Stimulated activated CD4-positive, alpha-beta T cell treated with anti-CD3 and anti-CD28 coated beads, Interleukin-15, amount 100 ng/mL, for 24 hours (primary cell): ENCODE measurements around the gene C16orf96.
A peak's percentile ranks its signal among the peaks of the same experiment; 100 is the strongest.

Source experiments
- DNase-seq: peaks from one replicate; pipeline ENCODE4 v3.0.0-alpha.2; 2020

Gene C16orf96

DNA sequence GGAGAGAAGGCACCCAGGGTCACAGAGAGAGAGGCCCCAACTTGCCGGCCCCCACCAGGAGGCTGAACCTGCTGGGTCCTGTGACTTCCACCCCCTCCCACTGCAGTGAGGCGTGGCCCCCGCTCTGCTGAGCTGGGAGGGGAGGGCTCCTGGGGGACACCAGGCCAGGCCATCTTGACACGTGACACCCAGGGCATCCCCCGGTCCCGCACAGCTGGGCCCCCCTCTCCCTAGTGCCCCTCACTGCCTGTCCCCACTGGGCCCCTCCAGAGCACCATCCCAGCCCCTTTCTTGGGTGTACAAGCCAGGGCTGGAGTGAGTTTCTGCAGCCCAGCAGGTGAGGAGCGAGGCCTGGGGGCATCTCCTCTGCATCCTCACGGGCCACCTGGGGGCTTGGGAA, 46.2 kb downstream of the C16orf96 start:
- DNase-seq: no peak

DNA sequence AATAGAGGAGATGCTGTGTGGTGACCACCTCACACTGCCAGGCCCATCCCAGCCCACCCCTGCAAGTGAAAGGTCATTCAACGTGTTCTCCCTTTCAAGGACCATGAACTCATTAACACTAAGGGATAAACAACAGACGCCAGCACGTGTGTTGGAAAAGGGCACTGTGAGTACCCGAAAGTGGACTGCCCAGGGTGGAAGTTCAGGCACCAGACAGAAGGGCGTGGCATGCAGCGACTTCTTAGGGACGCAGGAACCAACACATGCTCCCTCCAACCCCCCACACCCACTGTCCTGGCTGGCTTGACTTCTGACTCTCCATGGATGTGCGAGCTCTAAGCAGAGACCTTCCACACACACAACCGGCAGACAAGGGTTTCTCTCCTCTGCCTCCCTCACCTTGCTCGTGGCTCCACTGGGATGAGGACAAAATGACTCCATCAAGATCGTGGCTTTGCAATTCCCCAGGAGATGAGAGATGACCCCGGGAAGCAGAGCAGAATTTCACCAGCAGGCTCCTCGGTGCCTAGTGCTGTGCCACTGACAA, 47.6 kb downstream of the C16orf96 start:
- DNase-seq: no peak

DNA sequence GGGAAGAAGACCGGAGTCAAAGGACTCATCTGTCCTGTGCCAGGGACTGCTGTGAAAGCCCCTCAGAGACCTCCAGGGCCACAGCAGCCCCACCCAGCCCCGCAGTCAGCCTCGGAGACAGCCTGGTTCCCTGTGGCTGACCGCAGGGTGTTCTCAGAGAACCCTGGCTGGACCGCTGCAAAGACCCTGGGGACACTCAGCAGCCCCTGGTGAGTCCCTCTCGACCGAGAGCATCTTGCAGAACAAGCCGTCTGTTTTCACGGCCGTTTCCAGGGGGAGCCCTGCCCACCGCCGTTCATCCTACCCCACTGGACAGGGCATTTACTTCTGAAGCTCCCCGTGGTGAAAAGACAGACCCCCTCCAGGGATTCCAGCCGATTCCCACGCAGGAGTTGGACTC, 48.3 kb downstream of the C16orf96 start:
- DNase-seq: no peak

DNA sequence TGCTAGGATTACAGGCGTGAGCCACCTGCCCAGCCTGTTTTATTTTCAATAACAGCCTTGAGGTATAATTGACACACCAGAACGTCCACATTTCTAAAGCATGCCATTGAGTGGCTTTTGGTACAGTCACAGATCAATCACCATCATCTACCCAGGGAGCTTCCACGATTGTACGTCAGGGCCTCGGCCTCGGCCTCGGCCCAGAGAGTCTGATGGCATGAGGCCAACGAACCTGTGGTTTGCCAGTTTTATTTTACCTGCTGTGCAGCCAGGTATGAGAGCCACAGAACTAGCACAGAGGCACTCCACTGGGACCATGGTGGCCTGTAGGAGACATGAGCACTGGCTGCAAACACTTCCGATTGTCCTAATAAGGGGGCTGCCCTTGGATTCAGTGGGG, 50.2 kb downstream of the C16orf96 start:
- DNase-seq: no peak

DNA sequence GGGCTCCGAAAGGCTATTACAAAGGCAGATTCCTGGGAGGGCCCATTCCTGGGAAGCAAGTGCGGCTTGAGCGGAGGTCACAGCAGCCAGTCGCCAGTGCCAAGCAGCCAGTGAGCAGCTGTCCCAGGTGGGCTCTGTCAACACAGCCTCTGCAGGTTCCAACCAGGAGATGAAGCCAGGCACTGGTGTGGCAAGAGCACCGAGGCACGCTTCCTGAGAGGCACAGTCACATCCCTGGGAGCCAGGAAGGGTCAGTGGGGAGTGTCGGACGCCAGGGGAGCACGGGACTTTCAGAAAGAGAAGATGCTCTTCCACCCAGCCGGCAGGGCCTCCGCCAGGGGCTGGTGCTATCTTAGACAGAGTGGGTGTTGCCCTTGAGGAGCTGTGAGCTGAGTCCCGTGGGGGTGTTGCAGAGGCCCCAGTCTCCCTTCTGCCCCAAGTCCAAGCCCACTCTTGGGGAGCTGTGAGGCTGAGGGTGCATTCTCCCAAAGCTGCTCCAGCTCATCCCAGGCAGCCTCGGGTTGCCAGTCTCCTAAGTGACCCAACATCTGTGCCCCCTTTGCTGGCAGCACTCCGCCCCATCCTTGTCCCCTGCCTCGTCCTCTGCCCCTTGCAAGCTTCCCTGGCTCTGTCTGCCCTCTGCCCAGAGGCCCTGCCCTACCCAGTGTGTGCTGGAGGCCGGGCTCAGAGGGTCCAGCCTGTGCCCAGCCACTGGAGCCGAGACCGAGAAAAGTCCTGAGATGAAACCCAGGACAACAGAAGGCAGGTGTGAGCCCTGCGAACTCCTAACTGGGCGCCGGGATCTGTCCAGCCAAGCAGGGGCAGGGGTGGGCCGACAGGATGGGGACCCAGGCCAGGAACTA, 51.9 kb downstream of the C16orf96 start:
- no peak for DNase-seq

DNA sequence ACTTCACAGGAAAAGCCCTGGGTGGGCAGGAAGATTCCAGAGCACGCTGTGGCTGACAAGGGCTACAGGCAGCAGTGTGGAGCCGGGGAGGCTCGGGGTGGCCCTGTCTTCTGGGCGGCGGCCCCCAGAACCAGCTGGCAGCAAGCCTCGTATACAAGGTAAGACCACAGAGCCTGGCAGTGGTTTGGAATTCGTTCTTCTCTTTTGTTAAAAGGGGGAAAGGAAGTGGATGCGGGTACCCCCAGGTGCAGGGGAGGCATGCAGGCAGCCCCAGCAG, 52.5 kb downstream of the C16orf96 start:
- no peak for DNase-seq

DNA sequence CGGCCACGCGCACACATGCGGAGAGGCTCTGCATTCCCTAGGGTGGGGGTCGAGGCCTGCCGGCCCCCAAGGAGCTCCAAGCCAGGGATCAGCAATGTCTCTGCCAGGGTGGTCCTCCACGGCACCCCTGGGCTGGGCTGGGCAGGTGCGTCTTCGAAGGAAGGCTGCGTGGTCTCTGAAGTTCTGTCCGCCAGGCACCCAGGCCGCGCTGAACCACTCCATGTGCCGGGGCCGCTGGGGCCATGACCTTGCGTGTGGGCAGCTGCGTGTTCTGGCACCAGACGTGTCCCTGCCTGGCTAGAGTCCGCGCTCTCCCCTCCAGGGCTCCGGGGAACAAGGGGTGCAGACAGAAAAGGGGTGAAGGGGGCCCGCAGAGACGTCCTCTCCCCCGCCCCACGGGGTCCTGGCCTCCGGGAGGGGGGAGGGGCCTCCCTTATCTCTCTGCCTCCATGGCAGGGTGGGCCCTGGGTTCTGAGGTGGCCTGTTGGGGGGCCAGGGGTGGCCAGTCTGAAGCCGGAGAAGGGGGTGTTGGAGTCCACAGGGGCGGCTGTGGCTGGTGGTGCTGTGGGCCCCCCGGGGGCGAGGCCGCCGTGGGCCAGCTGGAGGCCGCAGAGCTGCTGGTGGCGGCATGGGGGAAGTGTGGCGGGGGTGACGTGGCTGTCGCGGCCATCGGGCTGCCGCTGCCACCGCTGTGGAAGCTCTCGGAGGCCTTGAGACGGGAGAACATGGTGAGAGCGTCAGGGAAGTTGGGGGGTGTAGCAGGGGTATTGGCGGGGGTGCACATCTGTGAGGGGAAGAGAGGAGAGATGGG, 53.3 kb downstream of the C16orf96 start:
- DNase-seq: no peak

DNA sequence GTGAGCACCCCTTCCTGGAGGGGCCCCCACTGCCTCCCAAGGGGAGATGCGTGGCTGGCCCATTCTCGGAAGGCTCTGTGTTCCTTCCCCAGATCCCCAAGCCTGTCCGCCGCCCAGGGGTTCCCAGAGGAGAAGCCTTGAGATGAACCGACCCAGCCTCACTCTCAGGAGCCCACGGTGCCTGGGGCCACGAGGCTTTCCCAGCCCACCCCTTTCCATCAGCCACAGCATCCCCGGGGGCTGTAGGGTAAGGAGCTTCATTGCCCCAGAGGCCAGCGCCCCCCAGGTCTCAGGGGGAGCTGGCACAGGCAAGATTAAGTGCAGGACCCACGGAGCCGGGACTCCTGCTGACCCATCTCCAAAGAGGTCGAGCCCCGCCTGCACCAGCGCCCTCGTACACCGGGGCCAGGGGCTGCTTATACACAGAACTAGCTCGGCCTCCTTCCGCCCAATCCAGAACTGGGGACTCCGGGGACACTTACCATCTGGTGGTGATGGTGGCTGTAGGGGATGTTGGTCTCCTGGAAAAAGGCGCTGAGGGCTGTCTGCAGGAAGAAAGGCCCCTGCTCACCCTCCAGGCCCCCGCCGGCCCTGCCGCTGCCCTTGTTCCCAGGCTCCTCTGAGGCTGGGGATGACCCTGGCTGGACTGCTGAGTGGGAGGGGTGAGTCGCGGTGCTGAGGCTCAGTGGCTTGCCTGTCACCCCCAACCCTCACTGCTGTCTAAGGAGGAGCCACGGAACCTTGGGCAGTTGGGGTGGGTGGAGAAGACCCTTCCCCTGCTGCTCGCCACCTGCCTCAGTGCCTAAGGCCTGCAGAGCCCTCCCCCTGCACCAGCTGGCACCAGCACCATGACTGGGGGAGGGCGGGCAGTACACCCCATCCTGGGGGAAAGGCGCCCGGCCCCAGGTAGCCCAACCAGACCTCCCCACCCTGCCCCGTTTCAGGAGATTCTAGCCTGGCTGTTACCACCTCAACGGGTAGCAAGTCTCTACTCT, 54.2 kb downstream of the C16orf96 start:
- no peak for DNase-seq

DNA sequence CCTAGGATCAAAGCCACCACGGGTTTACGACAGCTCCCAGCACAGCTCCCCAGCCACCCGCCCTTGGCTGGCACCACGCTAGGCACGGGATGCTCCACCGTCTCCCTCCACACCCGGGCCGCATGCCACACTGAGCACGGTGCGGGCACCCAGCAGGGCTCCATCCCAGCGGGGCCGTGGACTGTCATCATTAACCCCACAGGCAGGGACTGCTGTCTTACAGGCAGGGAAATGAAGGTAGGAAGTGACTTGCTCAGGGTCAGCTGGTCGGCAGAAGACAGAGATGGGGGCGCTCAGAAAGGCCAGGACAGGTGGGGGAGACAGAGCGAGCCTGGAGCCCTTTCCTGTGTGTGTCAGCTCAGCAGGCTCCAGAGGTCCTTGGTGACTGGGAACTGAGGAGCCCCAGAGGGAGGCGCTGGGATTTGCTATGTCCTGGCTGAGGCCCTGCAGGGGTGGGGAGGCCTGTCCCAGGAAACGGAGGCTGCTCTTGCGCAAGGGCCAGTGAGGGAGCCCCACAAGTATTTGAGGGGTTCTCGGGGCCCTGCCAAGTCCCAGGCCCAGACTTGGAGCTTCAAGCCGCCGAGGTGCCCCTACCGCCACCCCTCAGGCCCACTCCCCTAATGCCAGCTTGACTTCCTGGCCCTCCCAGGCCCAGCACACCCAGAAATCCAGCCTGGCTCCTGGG, 55.3 kb downstream of the C16orf96 start:
- DNase-seq: no peak

DNA sequence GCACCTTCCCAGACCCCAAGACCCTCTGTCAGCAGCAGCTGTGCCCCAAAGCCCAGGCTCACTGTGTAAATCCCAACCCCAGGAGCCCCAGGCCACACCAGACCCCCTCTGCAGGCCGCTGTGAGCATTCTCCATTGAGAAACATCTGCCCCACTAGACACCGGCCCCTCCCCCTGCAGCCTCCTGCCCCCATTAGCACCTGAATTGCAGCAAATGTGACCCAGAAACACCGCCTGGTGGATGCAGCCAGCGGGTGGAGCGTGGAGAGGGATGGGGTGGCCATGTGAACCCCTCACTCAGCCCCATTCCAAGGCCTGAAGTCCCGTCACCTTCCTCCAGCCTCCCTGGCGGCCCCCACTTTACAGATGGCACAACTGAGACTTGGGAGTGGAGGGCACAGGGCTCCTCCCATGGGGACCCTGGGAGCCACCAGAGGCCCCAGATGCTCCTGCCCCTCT, 56.4 kb downstream of the C16orf96 start:
- no peak for DNase-seq

DNA sequence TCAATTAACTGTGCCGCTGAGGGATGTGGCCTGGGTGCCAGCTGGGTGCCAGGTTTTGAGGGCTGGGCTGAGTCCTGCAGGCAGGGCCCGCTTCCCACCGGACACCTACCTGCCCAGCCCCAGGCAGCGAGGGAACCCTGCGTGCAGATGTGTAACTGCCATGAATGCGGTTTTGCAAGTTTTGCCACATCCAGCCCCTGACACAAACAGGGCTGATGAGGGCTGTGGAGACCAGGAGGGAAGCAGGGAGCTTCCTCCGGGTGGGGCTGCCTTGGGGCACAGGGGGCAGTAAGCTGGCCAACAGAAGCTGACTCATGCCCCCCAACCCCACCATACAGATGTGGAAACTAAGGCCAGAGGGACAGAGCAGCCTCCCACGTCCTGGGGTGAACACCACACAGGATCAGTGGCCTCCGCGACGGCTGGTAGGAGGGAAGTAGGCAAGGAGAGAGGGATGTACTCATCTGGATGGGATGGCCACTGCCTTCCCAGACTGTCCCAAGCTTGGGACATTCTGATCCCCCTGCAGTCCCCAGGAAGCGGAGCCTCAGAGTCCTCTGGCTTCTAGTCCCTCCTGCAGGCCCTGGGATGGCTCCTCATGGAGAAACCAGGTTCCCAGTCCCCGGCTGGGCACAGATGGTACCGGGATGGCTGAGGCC, 57.0 kb downstream of the C16orf96 start:
- no peak for DNase-seq

DNA sequence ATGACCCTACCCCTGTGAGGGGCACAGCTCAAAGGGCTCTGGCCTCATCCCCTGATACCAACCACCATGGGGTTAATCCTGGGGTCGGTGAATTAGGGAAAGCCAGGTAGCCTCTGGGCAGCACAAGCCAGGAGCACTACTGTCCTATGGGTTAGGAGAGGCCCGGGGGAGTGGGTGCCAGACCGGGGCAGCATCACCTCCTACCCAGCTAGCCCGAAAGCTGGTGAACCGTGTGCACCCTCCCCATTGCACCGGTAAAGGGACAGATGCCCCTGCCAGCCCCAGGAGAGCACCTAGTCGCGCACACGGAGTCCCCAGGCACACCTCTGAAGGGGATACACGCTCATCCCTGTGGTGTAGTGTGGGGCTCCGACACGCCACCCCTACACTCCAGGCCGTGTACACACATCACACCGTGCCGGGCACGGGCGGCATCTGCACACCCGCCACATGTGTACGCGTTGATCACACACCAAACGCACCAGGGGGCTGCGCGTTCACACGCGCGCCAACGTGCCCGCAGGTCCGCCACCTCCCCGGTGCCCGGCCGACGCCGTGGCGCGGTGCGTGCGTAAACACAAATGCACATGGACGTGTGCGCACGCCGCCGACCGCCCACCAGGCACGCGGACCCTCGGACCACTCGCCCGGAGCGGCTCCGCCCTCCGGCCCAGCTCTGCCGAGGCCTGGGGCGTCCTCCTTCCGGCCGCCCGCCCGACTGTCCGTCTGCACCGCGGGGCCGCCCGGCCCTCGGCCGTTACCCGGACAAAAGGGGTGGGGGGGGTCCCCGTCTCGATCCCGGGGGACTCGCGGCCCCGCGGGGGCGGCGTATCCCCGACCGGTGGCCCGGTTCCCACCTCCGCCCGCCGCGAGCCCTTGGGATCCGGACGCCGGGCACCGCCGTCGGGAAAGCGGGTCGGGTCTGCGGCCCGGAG, 57.8 kb downstream of the C16orf96 start:
- DNase-seq: peak; percentile 60

DNA sequence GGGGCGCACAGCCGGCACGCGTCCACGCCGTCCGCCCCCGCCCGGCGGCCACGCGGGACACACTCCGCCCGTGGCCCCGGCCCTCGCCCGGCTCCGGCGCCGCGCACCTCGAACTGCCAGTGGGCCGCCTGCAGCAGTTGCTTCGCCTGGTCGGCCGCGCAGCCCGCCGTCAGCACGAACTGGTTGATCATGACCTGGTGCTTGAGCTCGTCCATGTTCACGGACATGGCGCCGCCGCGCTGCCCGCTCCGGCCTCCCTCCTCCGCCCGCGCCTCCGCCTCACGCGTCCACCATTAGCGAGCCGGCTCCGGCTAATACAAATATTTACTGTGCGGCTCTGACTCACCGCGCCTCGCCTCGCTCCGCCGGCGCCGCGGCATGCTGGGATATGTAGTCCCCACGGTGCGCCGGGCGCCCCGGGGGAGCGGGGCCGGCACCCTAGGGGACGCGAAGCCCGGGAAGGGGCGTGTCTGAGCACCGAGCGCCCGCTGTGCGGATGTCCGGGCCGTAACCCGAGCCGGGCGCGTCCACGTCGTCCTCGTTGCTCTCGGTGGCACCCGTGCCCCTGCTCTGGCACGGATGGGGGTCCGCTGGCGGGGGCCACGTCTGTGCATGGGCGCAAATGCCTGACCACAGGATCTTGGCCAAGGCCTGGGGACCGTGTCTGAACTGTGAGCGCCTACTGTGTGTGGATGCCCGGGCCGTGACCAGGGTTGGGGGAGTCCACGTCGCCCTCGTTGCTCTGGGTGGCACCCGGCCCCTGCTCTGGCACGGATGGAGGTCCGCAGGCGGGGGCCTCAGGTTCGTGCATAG, 58.6 kb downstream of the C16orf96 start, which contains the start of gene UBALD1:
Gene UBALD1 (minus strand): TSS at position 318 of the 813 bp plus-strand sequence. CDS start 91 bp downstream, at position 227.
- DNase-seq: peak; percentile 89

DNA sequence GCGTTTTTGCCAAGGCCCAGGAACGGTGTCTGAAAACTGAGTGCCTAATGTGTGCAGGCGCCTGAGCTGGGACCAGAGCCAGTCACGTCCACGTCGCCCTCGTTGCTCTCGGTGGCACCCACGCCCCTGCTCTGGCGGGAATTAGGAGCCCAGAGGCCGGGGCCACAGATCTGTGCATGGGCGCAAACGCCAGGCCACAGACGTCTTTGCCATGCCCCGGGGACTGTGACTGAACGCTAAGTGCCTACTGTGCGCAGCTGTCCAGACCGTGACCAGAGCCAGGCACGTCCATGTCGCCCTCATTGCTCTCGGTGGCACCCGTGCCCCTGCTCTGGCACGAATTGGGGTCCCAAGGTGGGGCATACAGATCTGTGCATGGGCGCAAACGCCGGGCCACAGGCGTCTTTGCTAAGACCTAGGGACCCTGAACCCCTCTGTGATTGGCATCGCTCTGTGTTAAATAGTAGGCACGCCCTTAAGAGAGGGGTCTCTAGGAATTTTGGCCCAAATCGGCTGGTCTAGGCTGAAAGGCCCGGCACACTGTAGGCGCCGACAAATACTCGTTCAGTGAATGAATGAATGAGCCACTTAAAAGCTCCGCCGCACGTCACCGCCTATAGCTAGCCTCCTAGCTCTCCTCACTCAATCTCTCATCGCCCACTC, 59.4 kb downstream of the C16orf96 start:
- peak; percentile 26 for DNase-seq

DNA sequence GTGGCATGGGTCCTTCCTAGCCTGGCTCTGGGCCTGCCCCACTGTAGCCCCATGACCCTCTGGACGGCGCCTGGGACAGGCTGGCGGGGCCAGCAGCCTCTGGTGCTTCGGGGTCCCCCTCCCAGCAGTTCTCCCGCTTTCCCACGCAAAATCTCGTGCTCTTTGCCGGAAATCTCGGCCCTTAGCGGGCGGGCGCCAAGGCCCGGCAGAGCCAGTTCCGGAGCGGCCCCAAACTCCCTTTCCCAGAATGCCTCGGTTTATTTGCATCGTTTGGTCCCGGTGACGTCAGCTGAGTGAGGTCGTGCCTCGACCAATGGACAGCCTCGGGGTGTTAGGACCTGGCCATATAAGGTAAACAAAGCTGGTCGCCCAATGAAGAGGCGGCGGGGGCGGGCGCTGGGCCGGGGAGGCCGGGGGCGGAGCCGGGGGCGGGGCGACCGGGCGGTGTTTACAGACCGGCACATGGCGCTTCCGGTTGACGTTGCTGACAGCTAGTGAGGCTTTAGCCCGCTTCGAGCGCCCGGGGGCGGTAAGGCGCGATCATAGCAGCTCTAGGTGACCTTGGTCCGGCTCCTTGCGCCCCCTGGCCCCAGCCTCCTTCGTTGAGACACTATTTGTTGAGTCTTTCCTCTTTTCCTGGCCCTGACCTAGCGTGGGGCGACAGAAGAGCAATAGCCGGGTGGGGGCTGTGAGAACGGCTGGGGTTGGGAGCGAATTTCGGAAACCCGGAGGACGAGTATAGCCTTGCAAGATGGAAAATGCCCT, 60.1 kb downstream of the C16orf96 start:
- peak; percentile 100 for DNase-seq

DNA sequence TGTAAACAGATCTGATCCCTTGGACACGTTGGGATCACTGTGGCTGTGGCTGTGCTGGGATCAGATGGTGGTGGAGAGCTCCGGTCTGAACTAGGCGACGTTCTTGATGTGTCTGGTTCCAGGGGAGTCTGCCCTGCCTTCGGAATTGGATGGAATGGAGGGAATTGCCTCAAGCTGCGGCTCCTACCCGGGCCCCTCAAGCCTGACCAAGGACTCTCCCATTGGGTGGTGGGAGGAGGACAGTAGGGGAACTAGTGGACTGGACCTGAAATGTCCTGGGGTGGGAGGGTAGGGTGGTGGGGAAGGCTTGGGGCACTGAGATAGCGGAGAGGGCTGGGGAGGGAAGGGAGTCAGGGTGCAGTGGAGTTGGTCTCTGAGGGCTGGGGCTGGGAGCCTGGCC, 61.7 kb downstream of the C16orf96 start:
- DNase-seq: no peak

DNA sequence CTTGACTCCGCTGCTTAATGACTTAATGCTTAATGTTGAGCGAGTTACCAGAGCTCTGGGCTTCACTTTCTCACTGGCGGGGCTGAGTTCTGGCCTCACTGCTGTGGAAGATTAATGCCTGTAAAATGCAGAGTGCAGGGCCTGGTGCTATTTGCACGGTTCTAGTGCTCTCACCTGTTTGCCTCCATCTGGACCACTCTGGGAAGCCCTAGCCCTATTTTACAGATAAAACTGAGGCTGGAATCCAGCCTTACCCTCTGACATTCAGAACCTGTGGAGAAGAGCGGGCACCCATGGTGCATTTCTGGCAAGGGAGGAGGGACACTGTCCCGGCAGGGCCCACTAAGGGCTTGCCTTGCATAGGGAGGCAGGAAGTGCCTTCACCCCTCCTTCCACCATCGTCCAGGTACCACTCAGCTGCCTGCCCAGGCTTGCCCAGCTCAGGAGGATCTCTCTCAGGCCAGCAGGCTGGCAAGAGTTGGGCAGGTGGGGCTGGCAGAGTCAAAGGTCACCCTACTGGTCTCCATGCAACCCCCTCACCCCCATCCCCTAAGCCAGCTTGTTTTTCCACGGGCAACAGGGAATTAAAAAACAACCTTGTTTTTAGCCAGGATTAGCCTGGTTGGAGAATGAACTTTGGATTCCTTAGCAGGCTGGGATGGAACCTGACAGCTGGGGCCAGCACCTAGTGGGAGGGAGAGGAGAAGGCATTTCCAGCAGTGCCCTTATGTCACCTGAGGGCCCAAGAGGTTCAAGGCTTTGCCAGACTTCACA, 62.7 kb downstream of the C16orf96 start:
- no peak for DNase-seq
